Endothelial cell (in vitro differentiated cells): Measurements from ENCODE around the gene DYSF. TPM values are rescaled to one million over a fixed set of nuclear protein-coding genes. Genes with fewer than 3 reads are reported as not detected.

Source experiments
- DNase-seq: peaks from one replicate; pipeline ENCODE4 v3.0.0; 2021; ENCODE audit warnings: low spot score
- H3K27ac Mint-ChIP-seq: one replicate; pipeline ENCODE4 v1.8.0; 2021; ENCODE audit warnings: mixed read lengths, inconsistent platforms; ENCODE audit not compliant: unreplicated experiment
- H3K27me3 Mint-ChIP-seq: one replicate; pipeline ENCODE4 v1.8.0; 2021; ENCODE audit warnings: mild to moderate bottlenecking, moderate library complexity, mixed read lengths, inconsistent platforms; ENCODE audit not compliant: unreplicated experiment
- H3K36me3 Mint-ChIP-seq: one replicate; pipeline ENCODE4 v1.8.0; 2021; ENCODE audit warnings: mild to moderate bottlenecking, low read depth, mixed read lengths, inconsistent platforms; ENCODE audit not compliant: unreplicated experiment
- H3K4me1 Mint-ChIP-seq: one replicate; pipeline ENCODE4 v1.8.0; 2021; ENCODE audit warnings: mild to moderate bottlenecking, mixed read lengths, inconsistent platforms; ENCODE audit not compliant: unreplicated experiment
- H3K4me3 Mint-ChIP-seq: one replicate; pipeline ENCODE4 v1.8.0; 2021; ENCODE audit warnings: mild to moderate bottlenecking, mixed read lengths, inconsistent platforms; ENCODE audit not compliant: unreplicated experiment
- H3K9me3 Mint-ChIP-seq: one replicate; pipeline ENCODE4 v1.8.0; 2021; ENCODE audit warnings: mixed read lengths, inconsistent platforms; ENCODE audit not compliant: unreplicated experiment
- CTCF ChIP-seq: fragments of 200-600 bp; sonication (generic); IDR thresholded peaks from one replicate; pipeline ENCODE4 v1.5.0; 2021; ENCODE audit warnings: antibody characterized with exemption; ENCODE audit not compliant: unreplicated experiment
- total RNA-seq: library from RNA; stranded (reverse); fragmentation: NEBNext Ultra II Directional; extraction: Animal tissue kit (Norgen Biotek cat#: 25700); gene quantifications from one replicate; pipeline ENCODE4 v1.2.1, GENCODE V29; 2021; ENCODE audit not compliant: unreplicated experiment

The DYSF gene
- total RNA-seq, 1 donor from 2014 or later: 566 TPM

GRCh38 chr2:71722286-71722685 lies 268.9 kb downstream of the DYSF start:
- no peaks in the 10 kb centered on the region for H3K9me3 Mint-ChIP-seq
- no peaks in the 10 kb centered on the region for H3K36me3 Mint-ChIP-seq
- no peaks in the 10 kb centered on the region for H3K4me1 Mint-ChIP-seq
- TF ChIP-seq CTCF: no peak
- H3K27ac Mint-ChIP-seq: no peak overlapping the region
- DNase-seq: no peak
- no peaks in the 10 kb centered on the region for H3K27me3 Mint-ChIP-seq
- H3K4me3 Mint-ChIP-seq: no peak overlapping the region

GRCh38 chr2:71724793-71725192 lies 271.4 kb downstream of the DYSF start:
- no peak for DNase-seq
- no peak for TF ChIP-seq CTCF
- Mint-ChIP-seq H3K4me1 (no peaks in the 10 kb centered on the region), H3K9me3 (no peaks in the 10 kb centered on the region), H3K36me3 (no peaks in the 10 kb centered on the region), H3K4me3 (no peak overlapping the region), H3K27me3 (no peaks in the 10 kb centered on the region), H3K27ac (no peak overlapping the region)

- Mint-ChIP-seq H3K27ac (no peak overlapping the region), H3K9me3 (no peaks in the 10 kb centered on the region), H3K36me3 (no peaks in the 10 kb centered on the region), H3K4me3 (no peak overlapping the region), H3K4me1 (no peaks in the 10 kb centered on the region), H3K27me3 (no peaks in the 10 kb centered on the region)
- TF ChIP-seq CTCF: no peak
- no peak for DNase-seq
These were observed 272.5 kb downstream of the DYSF start for GRCh38 chr2:71725836-71726235.

- Mint-ChIP-seq H3K27ac (no peak overlapping the region), H3K9me3 (no peaks in the 10 kb centered on the region), H3K4me3 (no peak overlapping the region), H3K36me3 (peaks cover 2% of the 10 kb centered on the region), H3K27me3 (peaks cover 6% of the 10 kb centered on the region), H3K4me1 (no peaks in the 10 kb centered on the region)
- DNase-seq: no peak
- TF ChIP-seq CTCF: no peak
These were observed 274.2 kb downstream of the DYSF start for GRCh38 chr2:71727562-71727961.

GRCh38 chr2:71728036-71728435 lies 274.7 kb downstream of the DYSF start:
- Mint-ChIP-seq H3K27me3 (peaks cover 9% of the 10 kb centered on the region), H3K4me3 (no peak overlapping the region), H3K36me3 (peaks cover 7% of the 10 kb centered on the region), H3K9me3 (no peaks in the 10 kb centered on the region), H3K4me1 (no peaks in the 10 kb centered on the region), H3K27ac (no peak overlapping the region)
- no peak for TF ChIP-seq CTCF
- DNase-seq: no peak
